GM18526 (cell line): Measurements from ENCODE around the gene FBN1.

Source experiments
- POLR2A ChIP-seq: IDR thresholded peaks from 3 replicates; pipeline ENCODE4 v1.6.1; 2011; ENCODE audit not compliant: insufficient read length; ENCODE audit errors: extremely low read depth

The FBN1 gene

DNA sequence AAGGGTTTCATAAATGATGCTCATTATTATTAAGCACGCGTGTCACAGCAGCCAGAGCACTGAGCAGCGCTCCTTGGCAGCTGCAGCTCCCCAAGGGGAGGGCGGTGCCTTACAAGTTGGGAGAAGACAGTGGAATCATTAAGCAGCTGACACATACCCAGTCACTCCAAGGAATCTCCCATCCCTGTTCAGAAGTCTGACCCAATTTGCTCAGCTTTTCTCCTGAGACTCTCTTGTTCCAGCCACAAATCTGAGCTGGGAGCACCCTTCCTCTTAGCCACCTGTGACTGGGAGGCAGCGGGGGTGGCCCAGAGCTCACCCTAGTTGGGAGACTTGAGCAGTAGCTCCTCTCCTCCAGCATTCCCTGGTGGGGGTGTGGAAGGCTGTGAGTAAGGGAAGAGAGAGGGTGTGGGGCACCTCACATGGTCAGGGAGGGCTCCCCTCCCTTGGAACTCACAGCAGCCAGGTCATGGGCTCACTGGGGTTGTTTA, 249.9 kb downstream of the FBN1 start:
- TF ChIP-seq POLR2A: no peak

DNA sequence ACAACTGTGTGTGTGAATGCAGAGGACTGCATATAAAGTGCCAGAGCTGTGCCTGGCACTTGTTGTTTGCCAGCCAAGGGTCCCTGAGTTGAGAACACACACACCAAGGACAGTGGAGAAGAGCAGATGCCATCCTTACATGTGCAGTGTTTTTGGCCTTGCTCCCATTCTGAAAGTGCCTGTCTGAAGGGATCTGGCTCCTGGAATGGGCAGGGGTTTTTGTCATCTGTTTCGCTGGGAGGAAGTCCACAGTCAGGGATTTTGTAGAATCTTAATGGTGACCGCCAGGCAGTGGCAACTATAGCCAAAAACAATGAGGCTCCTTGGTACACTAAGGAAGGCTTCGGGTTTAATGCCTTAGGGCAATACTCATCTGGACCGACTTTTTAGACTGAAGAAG, 250.5 kb downstream of the FBN1 start:
- TF ChIP-seq POLR2A: no peak

DNA sequence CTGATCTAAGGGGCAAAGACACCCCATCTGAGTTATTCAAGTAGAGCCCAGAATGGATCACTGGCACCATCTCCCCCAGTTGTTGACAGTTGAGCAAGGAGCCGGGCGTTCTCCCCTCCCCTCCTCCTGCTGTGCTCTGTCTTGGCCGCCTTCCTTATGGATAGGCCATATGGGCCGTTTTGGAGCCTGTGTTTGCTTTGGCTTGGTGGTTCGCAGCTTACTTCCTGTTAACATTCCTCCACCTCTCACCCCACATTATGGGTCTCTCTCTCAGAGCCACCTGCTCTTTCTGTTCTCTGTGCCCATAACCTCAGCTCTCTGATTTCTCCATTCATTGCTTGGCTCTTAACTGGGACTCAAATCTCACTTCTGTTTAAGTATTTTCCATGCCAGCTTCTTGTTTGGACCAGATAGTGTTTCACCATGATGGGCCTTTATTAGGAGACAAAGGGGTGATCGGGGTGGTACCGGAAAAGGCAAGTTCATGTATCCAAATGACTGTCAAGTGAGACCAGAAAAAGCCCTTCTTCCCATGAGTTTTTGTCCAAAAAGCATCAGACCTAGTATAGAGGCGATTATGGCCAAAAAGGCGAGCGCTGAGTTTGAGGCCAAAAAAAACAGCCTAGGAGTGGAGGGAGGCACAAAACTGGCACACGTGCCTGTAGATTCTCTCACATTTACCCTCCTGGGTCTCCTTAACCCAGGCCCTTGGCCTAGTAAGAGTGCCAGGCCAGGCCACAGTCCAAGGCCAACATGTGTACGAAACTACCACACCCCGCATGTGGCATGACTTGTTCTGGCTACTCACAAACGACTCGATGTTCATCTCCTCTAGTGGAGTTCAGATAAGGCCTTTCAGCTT, 251.6 kb downstream of the FBN1 start:
- TF ChIP-seq POLR2A: no peak

DNA sequence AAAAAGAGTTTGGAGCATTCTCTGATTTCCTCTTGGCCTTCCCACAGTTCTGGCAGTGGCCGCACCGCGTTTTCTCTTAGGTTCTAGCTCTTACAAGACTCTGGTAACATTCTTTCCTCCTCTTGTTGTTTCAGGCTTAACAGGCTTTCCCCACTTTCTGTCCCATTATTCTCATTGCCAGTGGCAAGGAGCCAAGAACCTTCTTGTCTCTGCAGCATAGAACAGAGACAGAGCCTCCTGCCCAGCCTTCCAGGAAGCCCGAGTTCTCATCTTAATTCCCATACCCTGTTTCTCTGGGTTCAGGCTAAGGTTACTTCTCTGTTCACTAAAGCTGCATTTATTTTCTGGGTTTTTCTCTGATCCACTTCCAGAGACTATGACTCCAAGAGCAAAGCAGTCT, 253.2 kb downstream of the FBN1 start:
- no peak for TF ChIP-seq POLR2A

DNA sequence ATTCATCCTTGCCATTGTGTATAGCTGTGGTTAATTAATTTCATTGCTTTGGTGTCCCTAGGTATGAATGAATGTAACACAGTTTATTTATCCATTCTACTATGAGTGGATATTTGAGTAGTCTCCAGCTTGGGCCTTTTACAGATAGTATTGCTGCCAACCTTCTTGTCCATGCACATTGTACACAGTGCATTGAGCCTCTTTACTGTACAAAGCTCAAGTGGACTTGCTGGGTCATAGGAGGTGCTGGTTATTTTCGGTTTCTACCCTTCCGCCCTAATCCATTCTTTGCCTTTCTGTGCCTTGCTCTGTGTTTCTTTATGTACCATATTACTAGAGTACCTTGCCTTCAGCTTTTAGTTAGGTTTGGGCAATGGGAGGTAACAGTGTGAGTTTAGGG, 253.6 kb downstream of the FBN1 start:
- no peak for TF ChIP-seq POLR2A

DNA sequence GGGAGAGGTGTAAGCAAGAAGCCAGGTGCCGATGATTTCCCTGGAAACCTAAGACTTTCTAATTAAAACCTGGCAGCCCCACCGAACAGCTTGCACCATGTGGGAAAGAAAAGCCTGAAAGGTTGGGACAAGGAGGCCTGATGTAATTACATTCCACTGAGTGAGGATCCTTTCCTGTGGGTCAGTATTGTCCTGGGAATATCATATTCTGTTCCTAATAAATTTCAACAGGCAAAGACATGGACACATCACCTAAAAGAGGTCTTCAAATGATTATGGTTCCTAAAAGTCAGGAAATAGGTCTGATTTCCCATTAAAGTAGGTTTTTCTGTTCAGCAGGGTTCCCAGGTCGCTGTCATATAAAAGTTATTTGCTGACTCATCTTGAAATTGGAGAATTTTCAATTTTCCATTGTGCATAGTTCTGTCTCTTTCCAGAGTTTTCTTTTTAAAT, 255.8 kb downstream of the FBN1 start:
- TF ChIP-seq POLR2A: no peak

DNA sequence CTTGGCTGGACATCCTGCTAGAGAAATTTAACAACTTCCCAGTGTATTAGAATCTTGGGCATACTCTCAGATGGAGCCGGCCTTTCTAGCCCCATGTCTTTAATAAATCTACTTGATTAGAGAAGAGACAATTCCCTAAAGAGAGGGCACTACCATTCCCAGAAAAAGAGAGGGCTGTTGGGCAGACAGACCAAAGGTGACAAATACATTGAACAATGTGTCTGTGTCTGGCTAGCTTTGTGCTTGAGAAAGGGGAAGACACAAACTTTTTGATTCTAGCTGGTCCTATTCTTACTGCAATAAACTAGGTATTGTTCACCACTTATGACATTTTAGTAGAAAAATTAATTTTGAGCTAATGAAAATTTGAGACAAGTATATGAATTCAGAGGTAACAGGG, 256.6 kb downstream of the FBN1 start:
- no peak for TF ChIP-seq POLR2A

DNA sequence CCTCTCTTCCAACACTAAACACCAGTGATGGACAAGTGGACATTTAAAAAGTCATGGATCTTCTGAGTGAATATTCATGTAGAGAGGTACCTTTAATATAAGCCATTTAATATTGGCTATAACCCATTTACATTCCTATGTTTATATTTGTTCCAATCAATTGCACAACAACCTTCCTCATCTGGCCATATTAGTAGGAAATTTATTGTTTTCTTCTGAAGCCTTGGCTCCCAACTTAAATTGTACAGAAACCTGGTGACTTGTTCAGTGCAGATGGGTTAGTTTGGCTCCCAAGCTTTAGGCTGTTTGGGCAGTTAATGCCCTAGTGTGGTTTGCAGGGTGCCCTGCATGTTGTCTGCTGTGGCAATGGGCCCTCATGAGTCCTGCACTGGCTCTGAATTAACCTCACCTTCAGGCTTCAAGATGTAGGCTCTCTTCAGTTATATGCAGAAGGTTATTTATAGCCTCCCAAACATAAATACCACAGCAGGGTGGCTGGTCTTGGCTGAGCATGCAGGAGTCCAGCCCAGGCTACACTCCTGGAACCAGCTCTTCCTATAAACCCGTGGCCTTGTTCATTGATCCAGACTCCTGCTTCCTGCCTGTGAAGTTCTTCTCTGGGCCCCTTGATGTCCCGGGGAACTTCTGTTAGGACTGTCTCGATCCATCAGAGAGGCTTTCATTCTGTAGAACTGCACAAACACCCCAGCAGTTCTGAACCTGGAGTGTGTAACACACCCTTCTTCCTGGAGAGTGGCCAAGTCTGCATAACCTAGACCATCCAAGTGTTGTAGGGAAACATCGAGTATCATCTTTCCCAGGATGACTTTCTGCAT, 257.3 kb downstream of the FBN1 start:
- no peak for TF ChIP-seq POLR2A

DNA sequence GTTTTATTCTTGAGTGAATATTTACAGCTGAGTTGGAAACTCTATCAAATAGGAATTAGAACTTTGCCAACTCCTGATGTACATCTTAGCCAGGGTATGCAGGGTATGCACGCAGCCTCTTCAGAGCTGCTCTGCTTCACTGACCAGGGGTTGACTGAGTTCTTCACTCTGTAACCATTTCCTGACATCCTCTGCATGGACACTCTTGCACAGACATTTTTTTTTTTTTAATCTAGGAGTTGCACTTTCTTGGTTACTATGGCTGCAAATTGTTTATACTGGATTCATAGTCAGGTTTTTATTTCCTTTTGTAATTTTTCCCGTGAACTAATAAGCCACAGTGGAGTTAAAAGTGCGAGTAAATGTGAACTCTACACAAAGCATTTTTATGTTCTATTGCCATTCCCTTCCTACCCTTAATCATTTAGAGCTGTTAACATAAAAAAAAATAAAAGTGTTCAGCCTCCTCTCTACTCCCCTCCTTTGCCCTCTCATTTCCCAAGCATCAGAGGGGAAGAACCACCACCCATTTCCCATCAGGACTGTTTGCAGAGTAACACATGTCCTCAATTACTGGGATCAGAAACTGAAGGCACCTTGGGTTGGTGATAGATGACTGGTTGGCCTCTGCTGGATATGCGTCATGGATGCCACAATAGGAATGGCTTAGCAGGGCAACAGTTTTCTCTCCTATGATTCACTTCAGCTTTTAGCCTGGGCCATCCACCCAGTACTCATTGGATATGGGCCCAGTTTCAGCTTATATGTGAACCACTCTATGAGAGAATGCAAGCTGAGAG, 260.3 kb downstream of the FBN1 start:
- no peak for TF ChIP-seq POLR2A

DNA sequence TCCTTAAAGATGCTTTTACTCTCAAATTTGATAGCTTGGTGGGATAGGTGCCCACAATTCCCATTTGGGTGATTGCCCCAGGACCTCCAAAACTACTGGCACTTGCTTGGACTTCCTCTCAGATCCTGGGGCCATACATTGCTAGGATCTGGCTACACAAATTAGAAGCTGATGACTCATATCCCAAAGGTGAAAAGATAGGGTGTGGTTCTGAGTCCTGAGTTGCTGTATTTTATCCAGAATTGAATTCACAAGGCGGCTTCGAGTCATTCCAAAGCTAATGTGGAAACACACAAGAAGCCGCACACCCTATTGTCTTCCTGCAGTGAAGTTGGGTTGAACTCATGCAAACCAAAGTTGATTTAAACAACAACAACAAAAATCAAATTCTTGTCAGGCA, 260.9 kb downstream of the FBN1 start:
- TF ChIP-seq POLR2A: no peak

DNA sequence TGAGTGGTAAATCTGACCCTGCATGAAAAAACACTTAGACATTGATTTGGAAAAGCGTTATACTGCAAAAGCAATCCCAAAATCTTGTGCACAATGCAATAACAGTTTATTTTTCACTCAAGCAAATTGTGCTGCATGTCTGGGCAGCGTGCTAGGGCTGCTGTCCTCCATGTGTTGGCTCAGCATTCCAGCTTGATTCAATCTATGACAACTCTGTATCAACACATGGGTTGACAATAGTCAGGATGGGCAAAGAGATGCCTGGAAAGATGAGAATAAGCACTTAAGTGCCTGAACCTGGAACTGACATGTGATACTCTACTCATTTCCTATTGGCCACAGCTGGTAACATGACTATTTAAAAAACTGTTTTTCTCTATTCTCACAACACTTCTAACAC, 262.5 kb downstream of the FBN1 start:
- TF ChIP-seq POLR2A: no peak

DNA sequence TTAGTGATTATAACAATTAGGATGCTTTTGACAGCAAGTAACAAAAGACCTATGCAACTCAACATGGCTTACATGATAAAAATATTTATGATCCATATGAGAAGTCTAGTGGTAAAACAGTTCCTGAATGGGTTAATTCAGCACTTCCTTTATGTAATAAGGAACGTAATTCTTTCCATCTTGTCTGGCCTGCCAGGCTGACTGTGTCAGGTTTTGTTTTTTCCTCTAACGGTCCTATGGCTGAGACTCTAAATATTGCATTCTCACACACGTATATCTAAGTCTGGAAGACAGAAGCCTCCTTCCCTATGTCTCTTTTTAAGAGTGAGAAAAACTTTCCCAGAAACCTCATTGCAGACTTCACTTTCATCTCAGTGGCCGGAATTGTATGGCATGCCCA, 263.6 kb downstream of the FBN1 start:
- no peak for TF ChIP-seq POLR2A

DNA sequence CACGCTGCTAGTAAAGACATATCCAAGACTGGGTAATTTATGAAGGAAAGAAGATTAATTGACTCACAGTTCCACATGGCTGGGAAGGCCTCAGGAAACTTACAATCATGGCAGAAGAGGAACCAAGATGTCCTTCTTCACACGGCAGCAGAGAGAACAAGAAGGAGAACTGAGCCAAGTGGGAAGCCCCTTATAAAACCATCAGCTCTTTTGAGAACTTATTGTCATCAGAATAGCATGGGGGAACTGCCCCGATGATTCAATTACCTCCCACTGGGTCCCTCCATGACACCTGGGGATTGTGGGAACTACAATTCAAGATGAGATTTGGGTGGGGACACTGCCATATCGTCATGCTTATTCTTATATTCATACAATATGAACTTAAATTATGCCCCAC, 265.3 kb downstream of the FBN1 start:
- no peak for TF ChIP-seq POLR2A

DNA sequence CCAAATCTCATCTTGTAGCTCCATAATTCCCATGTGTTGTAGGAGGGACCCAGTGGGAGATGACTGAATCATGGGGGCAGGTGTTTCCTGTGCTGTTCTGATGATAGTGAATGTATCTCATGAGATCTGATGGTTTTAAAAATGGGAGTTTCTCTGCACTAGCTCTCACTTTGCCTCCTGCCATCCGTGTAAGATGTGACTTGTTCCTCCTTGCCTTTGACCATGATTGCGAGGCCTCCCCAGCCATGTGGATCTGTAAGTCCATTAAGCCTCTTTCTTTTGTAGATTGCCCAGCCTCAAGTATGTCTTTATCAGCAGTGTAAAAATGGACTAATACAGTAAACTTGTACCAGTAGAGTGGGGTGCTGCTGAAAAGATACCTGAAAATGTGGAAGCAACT, 269.7 kb downstream of the FBN1 start:
- no peak for TF ChIP-seq POLR2A

DNA sequence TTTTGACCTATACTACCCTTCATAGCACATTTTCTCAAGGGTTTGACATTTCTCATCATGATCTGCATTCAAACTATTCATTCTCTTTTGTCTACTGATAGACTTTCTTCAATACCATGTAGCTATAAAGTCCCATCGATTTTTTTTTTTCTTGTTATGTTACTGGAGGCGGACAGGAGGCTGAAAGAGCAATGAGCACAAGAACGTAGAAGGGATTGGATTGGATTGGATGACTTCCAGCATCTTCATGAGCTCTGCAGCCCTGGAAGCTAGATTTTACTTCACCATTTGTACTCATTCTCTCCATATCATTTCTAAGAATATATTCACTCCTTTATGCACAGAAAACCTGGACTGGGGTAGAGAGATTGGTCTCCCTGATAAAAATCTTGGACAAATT, 271.0 kb downstream of the FBN1 start:
- no peak for TF ChIP-seq POLR2A

DNA sequence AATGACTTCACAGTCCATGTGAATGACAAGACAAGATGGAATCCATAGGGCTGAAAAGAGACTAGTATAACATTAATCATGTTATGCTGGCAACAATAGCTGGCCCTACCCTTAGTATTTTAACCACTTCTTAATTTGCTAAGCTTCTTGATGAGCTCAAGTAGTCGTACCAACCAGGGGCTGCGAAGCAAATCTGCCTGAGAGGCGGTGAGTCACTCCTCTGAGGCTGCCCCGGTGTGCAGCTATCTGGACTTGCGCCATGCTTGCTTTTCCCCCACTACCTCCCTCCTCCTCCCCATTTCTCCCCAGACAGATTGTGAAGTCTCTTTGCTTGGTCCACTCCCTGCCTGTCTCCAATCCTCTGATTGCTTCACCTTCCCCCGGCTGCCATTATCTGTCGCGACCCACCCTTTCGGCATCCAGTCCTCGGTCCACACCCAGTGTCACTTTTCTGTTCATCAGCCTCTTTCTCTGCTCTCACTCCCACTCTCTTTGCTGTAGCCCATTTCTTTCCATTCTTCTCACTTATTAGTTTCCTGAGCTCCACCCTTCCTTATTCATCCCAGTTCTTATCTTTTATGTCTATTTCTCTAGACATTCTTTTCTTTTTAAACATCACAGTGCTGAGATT, 271.6 kb downstream of the FBN1 start:
- no peak for TF ChIP-seq POLR2A
